ENCODE data around the gene GSTM4.
A peak's percentile ranks its signal among the peaks of the same experiment; 100 is the strongest.

GSTM4 gene

GRCh38 chr1:109625176-109625575, 30.7 kb upstream of the GSTM4 start:
- DNase-seq = peak; percentile 44

GRCh38 chr1:109625601-109626560, 30.0 kb upstream of the GSTM4 start:
- peak; percentile 44 for DNase-seq

- DNase-seq = no peak
These were observed 29.1 kb upstream of the GSTM4 start for GRCh38 chr1:109626682-109627408.

GRCh38 chr1:109627692-109628399, 28.1 kb upstream of the GSTM4 start:
- DNase-seq = no peak

- DNase-seq = no peak
These were observed 27.2 kb upstream of the GSTM4 start for GRCh38 chr1:109628540-109629321.

GRCh38 chr1:109629372-109630030, 26.4 kb upstream of the GSTM4 start:
- no peak for DNase-seq

GRCh38 chr1:109630081-109630897, 25.6 kb upstream of the GSTM4 start:
- no peak for DNase-seq

GRCh38 chr1:109630898-109631512, 24.9 kb upstream of the GSTM4 start:
- no peak for DNase-seq

GRCh38 chr1:109631513-109632505, 24.1 kb upstream of the GSTM4 start:
- DNase-seq = no peak

- DNase-seq = peak; percentile 79
These were observed 23.1 kb upstream of the GSTM4 start for GRCh38 chr1:109632671-109633346.

GRCh38 chr1:109634292-109634691, 21.6 kb upstream of the GSTM4 start:
- DNase-seq = no peak

GRCh38 chr1:109634771-109635750, 20.8 kb upstream of the GSTM4 start:
- DNase-seq = no peak

GRCh38 chr1:109635862-109636200, 20.1 kb upstream of the GSTM4 start:
- DNase-seq = no peak

- DNase-seq = no peak
These were observed 19.5 kb upstream of the GSTM4 start for GRCh38 chr1:109636201-109636952.

- no peak for DNase-seq
These were observed 18.5 kb upstream of the GSTM4 start for GRCh38 chr1:109637446-109637845.

- no peak for DNase-seq
These were observed 16.6 kb upstream of the GSTM4 start for GRCh38 chr1:109639063-109639840.

All from DMS79 treated with DMSO at 0.1 percent for 48 hours (cell line).